B cell (primary cell): ENCODE results near the gene CHD9.

Experiments
- CTCF ChIP-seq: fragments of 200-600 bp; IDR thresholded peaks from one replicate; pipeline ENCODE4 v1.8.0; 2022; ENCODE audit warnings: antibody characterized with exemption, mild to moderate bottlenecking
- EZH2 ChIP-seq: IDR thresholded peaks from 2 replicates; pipeline ENCODE4 v1.6.1; 2012; ENCODE audit warnings: borderline replicate concordance, low read depth, mild to moderate bottlenecking, moderate library complexity, low read length; ENCODE audit not compliant: insufficient read depth, poor library complexity, severe bottlenecking

- TF ChIP-seq CTCF (peak; percentile 65), EZH2 (no peak)
These were observed 75.6 kb downstream of the CHD9 start for GRCh38 chr16:53130159-53131049.
